Smooth muscle cell (in vitro differentiated cells): ENCODE data around the gene GAST. TPM values are rescaled to one million over a fixed set of nuclear protein-coding genes. Genes with fewer than 3 reads are reported as not detected.
A peak's percentile ranks its signal among the peaks of the same experiment; 100 is the strongest.

ENCODE experiments used
- DNase-seq: peaks from one replicate; lab custom pipeline; 2025; ENCODE audit not compliant: unreplicated experiment; lab: John Stamatoyannopoulos, UW
- H2AFZ ChIP-seq: fragments of 200-600 bp; sonication (generic); 2 replicates; pipeline ENCODE4 v1.6.0; 2016; ENCODE audit warnings: antibody characterized with exemption, low read depth, mild to moderate bottlenecking
- H3F3A ChIP-seq: fragments of 200-600 bp; sonication (generic); 2 replicates; pipeline ENCODE4 v1.6.0; 2017; ENCODE audit warnings: antibody characterized with exemption, low read depth
- H3K27ac ChIP-seq: fragments of 200-600 bp; sonication (generic); 2 replicates; pipeline ENCODE4 v1.5.1; 2016; ENCODE audit warnings: low read depth, mild to moderate bottlenecking
- H3K27me3 ChIP-seq: fragments of 200-600 bp; sonication (generic); 2 replicates; pipeline ENCODE4 v1.6.1; 2016; ENCODE audit warnings: low read depth, mild to moderate bottlenecking
- H3K36me3 ChIP-seq: fragments of 200-600 bp; sonication (generic); 2 replicates; pipeline ENCODE4 v1.5.1; 2016; ENCODE audit warnings: low read depth
- H3K4me1 ChIP-seq: fragments of 200-600 bp; sonication (generic); 2 replicates; pipeline ENCODE4 v1.5.1; 2016; ENCODE audit warnings: low read depth
- H3K4me2 ChIP-seq: fragments of 200-600 bp; sonication (generic); 2 replicates; pipeline ENCODE4 v1.6.0; 2016; ENCODE audit warnings: mild to moderate bottlenecking
- H3K4me3 ChIP-seq: fragments of 200-600 bp; sonication (generic); 2 replicates; pipeline ENCODE4 v1.5.1; 2016; ENCODE audit warnings: mild to moderate bottlenecking
- H3K79me2 ChIP-seq: fragments of 200-600 bp; sonication (generic); 2 replicates; pipeline ENCODE4 v1.6.0; 2016; ENCODE audit warnings: low read depth, mild to moderate bottlenecking
- H3K9ac ChIP-seq: fragments of 200-600 bp; sonication (generic); 2 replicates; pipeline ENCODE4 v1.6.0; 2016; ENCODE audit warnings: low read depth
- H3K9me3 ChIP-seq: fragments of 200-600 bp; sonication (generic); replicated peaks from 2 replicates; pipeline ENCODE4 v1.5.1; 2016; ENCODE audit warnings: low read depth
- H4K20me1 ChIP-seq: fragments of 200-600 bp; sonication (generic); 2 replicates; pipeline ENCODE4 v1.6.0; 2016; ENCODE audit warnings: low read depth
- CTCF ChIP-seq: fragments of 200-600 bp; sonication (generic); IDR thresholded peaks from 2 replicates; pipeline ENCODE4 v1.5.1; 2017; ENCODE audit warnings: borderline replicate concordance, mild to moderate bottlenecking, antibody characterized with exemption; ENCODE audit not compliant: insufficient read depth, poor library complexity, severe bottlenecking
- WGBS: methylation state at CpG from one replicate; pipeline ENCODE4 v1.1.7; 2016; ENCODE audit warnings: low lambda C conversion rate; 5-methylcytosine and 5-hydroxymethylcytosine counted together
- polyA plus RNA-seq: library from polyadenylated mRNA; unstranded; fragments of >200 nt; fragmentation: Nextera tagmentation; extraction: Ambion mirVana; gene quantifications from 2 replicates; pipeline ENCODE4 v1.2.1, GENCODE V29; 2016
- total RNA-seq: library from RNA; depleted of rRNA; stranded (reverse); fragments of >200 nt; gene quantifications from 2 replicates; pipeline ENCODE4 v1.2.3, GENCODE V29; 2014

Gene GAST
- total and polyA plus RNA-seq, 2 experiments from 2014 or later = 1.2 TPM; not detected in 1

GRCh38 chr17:41686281-41686680, 25.9 kb upstream of the GAST start:
- Histone ChIP-seq H3K27ac (no peak overlapping the region), H3K9me3 (no peaks in the 10 kb centered on the region), H3K4me2 (no peak overlapping the region), H3F3A (peaks cover 19% of the 10 kb centered on the region), H3K4me3 (no peak overlapping the region), H3K79me2 (peaks cover 21% of the 10 kb centered on the region), H3K4me1 (peaks cover 16% of the 10 kb centered on the region), H2AFZ (no peak overlapping the region), H3K27me3 (no peaks in the 10 kb centered on the region), H3K36me3 (peaks cover 14% of the 10 kb centered on the region), H4K20me1 (peaks cover 25% of the 10 kb centered on the region), H3K9ac (no peak overlapping the region)
- WGBS = 95% methylated on average over 4 of the region's 4 CpGs
- no peak for TF ChIP-seq CTCF
- no peak for DNase-seq

- peak; percentile 12 for TF ChIP-seq CTCF
- Histone ChIP-seq H3K4me2 (peak overlapping the region; percentile 84), H3K9me3 (no peaks in the 10 kb centered on the region), H3K79me2 (peaks cover 29% of the 10 kb centered on the region), H3F3A (peaks cover 37% of the 10 kb centered on the region), H3K36me3 (peaks cover 22% of the 10 kb centered on the region), H2AFZ (peak overlapping the region; percentile 65), H3K4me3 (peak overlapping the region; percentile 56), H4K20me1 (peaks cover 43% of the 10 kb centered on the region), H3K27me3 (no peaks in the 10 kb centered on the region), H3K4me1 (peaks cover 16% of the 10 kb centered on the region), H3K9ac (peak overlapping the region; percentile 71), H3K27ac (peak overlapping the region; percentile 63)
- DNase-seq = no peak
- 10% methylated on average over 23 of the region's 23 CpGs for WGBS
Observed at GRCh38 chr17:41687828-41688640, 24.1 kb upstream of the GAST start.

- Histone ChIP-seq H3F3A (peaks cover 40% of the 10 kb centered on the region), H3K4me1 (peaks cover 16% of the 10 kb centered on the region), H3K4me3 (peak within 1 kb of the TSS; percentile 99), H3K4me2 (peak within 1 kb of the TSS; percentile 98), H2AFZ (peak within 1 kb of the TSS; percentile 65), H3K36me3 (peaks cover 22% of the 10 kb centered on the region), H3K79me2 (peaks cover 29% of the 10 kb centered on the region), H3K27me3 (no peaks in the 10 kb centered on the region), H3K27ac (peak within 1 kb of the TSS; percentile 100), H3K9ac (peak within 1 kb of the TSS; percentile 100), H4K20me1 (peaks cover 49% of the 10 kb centered on the region), H3K9me3 (no peaks in the 10 kb centered on the region)
- TF ChIP-seq CTCF = peak; percentile 9
- peak; percentile 97 for DNase-seq
- WGBS = under 1% methylated on average over 60 of the region's 81 CpGs
Observed at GRCh38 chr17:41688641-41689496, 23.3 kb upstream of the GAST start, which contains the start of gene EIF1. EIF1 (plus strand) TSS chr17:41688885; CDS start chr17:41689039, 154 bp downstream.
